Nephron (organoid): ENCODE measurements around the gene RNF224.

ENCODE experiments used
- H3K27ac Mint-ChIP-seq, 3 experiments: 2 replicates each; pipeline ENCODE4 v1.8.0; 2020; ENCODE audit warnings: mixed read lengths in 3 of 3, mild to moderate bottlenecking in 2 of 3, moderate library complexity in 1 of 3
- H3K27me3 Mint-ChIP-seq: 2 replicates; pipeline ENCODE4 v1.8.0; 2021; ENCODE audit warnings: low read depth, mild to moderate bottlenecking, moderate library complexity, mixed read lengths
- H3K36me3 Mint-ChIP-seq: 2 replicates; pipeline ENCODE4 v1.8.0; 2020; ENCODE audit warnings: low read depth, mixed read lengths
- H3K4me1 Mint-ChIP-seq: 2 replicates; pipeline ENCODE4 v1.8.0; 2020; ENCODE audit warnings: mixed read lengths
- H3K4me3 Mint-ChIP-seq, 3 experiments: 2 replicates each; pipeline ENCODE4 v1.8.0; 2020; ENCODE audit warnings: mild to moderate bottlenecking in 3 of 3, mixed read lengths in 3 of 3, moderate library complexity in 2 of 3
- H3K9me3 Mint-ChIP-seq: 2 replicates; pipeline ENCODE4 v1.8.0; 2020; ENCODE audit warnings: mixed read lengths
- CTCF ChIP-seq, 3 experiments: fragments of 200-600 bp; sonication (generic); IDR thresholded peaks; one replicate each; pipeline ENCODE4 v1.5.0; 2021; ENCODE audit warnings: antibody characterized with exemption in 3 of 3; ENCODE audit not compliant: unreplicated experiment in 3 of 3

Gene RNF224

DNA sequence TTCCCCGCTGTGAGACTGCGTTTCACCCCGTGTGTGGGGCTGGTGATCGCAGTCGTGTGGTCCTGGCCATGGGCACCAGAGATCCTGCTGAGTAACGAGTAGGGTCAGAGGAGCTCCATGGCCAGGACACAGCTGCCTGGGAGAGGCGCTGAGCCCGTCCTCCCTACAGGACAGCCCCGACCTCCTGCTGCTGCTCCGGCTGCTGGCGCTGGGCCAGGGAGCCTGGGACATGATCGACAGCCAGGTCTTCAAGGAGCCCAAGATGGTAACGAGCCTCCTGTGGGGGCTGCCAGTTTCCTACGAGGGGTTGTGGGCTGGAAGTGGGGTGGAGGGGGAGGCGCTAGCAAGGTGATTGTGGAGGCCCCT is 38.8 kb downstream of the RNF224 start:
- TF ChIP-seq CTCF (IDR thresholded peaks at IDR 0.05; ENCODE audit: unreplicated experiment in 3 of 3): no peak
- peaks cover 25% of the 10 kb centered on the region for H3K36me3 Mint-ChIP-seq
- no peak overlapping the region for H3K27ac Mint-ChIP-seq
- no peak overlapping the region for H3K4me3 Mint-ChIP-seq
- peaks cover 6% of the 10 kb centered on the region for H3K4me1 Mint-ChIP-seq
- no peaks in the 10 kb centered on the region for H3K9me3 Mint-ChIP-seq
- no peaks in the 10 kb centered on the region for H3K27me3 Mint-ChIP-seq

DNA sequence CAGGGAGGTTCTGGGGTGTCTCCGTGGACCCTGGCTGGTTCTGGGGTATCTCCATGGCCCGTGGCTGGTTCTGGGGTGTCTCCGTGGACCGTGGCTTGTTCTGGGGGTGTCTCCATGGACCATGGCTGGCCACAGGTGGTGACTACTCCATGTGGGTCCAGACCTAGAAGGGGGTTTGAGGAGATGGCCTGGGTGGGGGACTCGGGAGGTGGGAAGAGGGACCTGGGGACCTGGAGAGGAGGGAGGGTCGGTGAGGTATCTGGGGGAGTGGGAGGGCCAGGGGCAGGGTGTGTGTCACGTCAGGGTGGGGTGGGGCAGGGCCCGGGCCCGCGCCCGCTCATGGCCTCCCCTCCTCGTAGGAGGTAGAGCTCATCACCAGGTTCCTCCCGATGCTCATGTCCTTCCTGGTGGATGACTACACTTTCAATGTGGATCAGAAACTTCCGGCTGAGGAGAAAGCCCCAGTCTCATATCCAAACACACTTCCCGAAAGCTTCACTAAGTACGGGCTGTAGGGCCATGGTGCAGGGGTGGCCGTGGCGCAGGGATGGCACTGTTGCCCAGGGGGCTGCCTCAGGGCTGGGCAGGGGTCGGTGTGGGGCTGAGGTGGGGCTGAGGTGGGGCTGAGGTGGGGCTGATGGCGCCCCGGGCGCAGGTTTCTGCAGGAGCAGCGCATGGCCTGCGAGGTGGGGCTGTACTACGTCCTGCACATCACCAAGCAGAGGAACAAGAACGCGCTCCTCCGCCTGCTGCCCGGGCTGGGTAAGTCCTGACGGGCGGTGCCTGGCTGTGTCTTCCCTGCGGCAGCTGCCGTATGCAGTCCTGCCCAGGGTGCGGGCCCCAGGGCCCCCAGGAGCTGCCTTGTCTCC is 39.5 kb downstream of the RNF224 start:
- peaks cover 2% of the 10 kb centered on the region for H3K4me1 Mint-ChIP-seq
- no peak overlapping the region for H3K4me3 Mint-ChIP-seq
- no peaks in the 10 kb centered on the region for H3K27me3 Mint-ChIP-seq
- peaks cover 20% of the 10 kb centered on the region for H3K36me3 Mint-ChIP-seq
- H3K9me3 Mint-ChIP-seq: no peaks in the 10 kb centered on the region
- TF ChIP-seq CTCF (IDR thresholded peaks at IDR 0.05; ENCODE audit: unreplicated experiment in 3 of 3): no peak
- H3K27ac Mint-ChIP-seq: no peak overlapping the region

DNA sequence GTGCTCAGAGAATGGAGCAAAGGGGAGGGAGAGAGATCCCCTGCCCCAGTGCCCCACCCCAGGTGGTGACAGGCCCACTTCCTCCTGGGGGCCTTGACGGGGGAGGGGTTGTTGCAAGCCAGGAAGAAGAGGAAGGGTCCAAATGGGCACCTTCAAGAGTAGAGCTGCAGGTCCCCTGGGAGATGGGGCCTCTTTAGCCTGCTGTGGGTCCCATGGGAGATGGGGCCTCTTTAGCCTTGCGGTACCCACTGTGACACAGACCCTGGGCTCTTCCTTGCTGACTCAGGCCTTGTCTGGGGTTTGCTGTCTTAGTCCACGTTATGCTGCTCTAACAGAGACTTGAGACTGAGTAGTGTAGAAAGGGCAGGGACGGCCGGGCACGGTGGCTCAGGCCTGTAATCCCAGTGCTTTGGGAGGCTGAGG is 40.6 kb downstream of the RNF224 start:
- Mint-ChIP-seq H3K36me3 (peaks cover 18% of the 10 kb centered on the region), H3K4me3 (no peak overlapping the region), H3K27me3 (no peaks in the 10 kb centered on the region), H3K27ac (no peak overlapping the region), H3K4me1 (no peaks in the 10 kb centered on the region), H3K9me3 (no peaks in the 10 kb centered on the region)
- TF ChIP-seq CTCF (IDR thresholded peaks at IDR 0.05; ENCODE audit: unreplicated experiment in 3 of 3): no peak

DNA sequence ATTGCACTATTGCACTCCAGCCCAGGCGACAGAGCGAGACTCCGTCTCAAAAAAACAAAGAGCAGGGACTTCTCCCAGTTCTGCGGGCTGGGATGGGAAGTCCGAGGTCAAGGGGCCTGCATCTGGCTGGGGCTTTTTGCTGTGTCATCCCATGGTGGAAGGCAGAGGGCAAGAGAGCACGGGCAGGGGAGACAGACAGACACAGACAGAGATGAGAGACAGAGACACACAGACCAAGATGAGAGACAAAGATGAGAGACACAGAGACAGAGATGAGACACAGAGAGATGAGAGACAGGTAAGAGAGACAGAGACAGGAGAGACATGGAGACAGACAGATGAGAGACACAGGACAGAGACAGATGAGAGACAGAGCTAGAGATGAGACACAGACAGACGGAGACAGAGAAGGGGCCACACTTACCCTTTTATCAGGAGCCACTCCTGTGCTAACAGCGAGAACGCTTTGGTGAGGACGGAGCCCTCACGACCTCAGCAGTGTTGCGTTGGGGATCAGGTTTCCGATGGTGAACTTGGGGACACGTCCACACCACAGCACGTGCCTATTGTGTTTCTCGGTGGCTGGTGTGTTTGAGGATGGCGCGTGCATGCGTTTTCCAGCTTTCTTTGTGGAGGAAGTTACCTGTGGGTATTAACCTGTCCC is 41.4 kb downstream of the RNF224 start:
- Mint-ChIP-seq H3K9me3 (no peaks in the 10 kb centered on the region), H3K4me1 (no peaks in the 10 kb centered on the region), H3K4me3 (no peak overlapping the region), H3K36me3 (peaks cover 22% of the 10 kb centered on the region), H3K27ac (no peak overlapping the region), H3K27me3 (no peaks in the 10 kb centered on the region)
- TF ChIP-seq CTCF (IDR thresholded peaks at IDR 0.05; ENCODE audit: unreplicated experiment in 3 of 3): no peak

GRCh38 chr9:137269231-137269772 is 42.0 kb downstream of the RNF224 start:
- no peaks in the 10 kb centered on the region for H3K9me3 Mint-ChIP-seq
- no peak overlapping the region for H3K27ac Mint-ChIP-seq
- peaks cover under 1% of the 10 kb centered on the region for H3K4me1 Mint-ChIP-seq
- H3K36me3 Mint-ChIP-seq: peaks cover 23% of the 10 kb centered on the region
- no peak overlapping the region for H3K4me3 Mint-ChIP-seq
- no peak for TF ChIP-seq CTCF (IDR thresholded peaks at IDR 0.05; ENCODE audit: unreplicated experiment in 3 of 3)
- H3K27me3 Mint-ChIP-seq: no peaks in the 10 kb centered on the region
